GM23248 (cell line): ENCODE measurements around the gene RNF20. TPM values are rescaled to one million over a fixed set of nuclear protein-coding genes. Genes with fewer than 3 reads are reported as not detected.
"Not testable (repeated sequence)": the region's sequence is repeated elsewhere in the genome, so short reads cannot be mapped to it uniquely, and the experiment has no call there.

Experiments used
- DNase-seq: peaks from one replicate; pipeline ENCODE4 v3.0.0-alpha.2; 2015
- H2AFZ ChIP-seq: fragments of 200-600 bp; sonication (generic); 2 replicates; pipeline ENCODE4 v1.6.1; 2016; ENCODE audit warnings: antibody characterized with exemption
- H3F3A ChIP-seq: fragments of 200-600 bp; sonication (generic); 2 replicates; pipeline ENCODE4 v1.6.1; 2016; ENCODE audit warnings: mild to moderate bottlenecking, antibody characterized with exemption, mixed run types; ENCODE audit not compliant: insufficient read depth
- H3K27ac ChIP-seq: fragments of 200-600 bp; sonication (generic); 2 replicates; pipeline ENCODE4 v1.5.1; 2016; ENCODE audit warnings: mild to moderate bottlenecking
- H3K27me3 ChIP-seq: fragments of 200-600 bp; sonication (generic); replicated peaks from 2 replicates; pipeline ENCODE4 v1.6.1; 2016; ENCODE audit warnings: mild to moderate bottlenecking; ENCODE audit not compliant: insufficient read depth
- H3K36me3 ChIP-seq: fragments of 200-600 bp; sonication (generic); 2 replicates; pipeline ENCODE4 v1.6.1; 2016; ENCODE audit warnings: low read depth, mild to moderate bottlenecking
- H3K4me1 ChIP-seq: fragments of 200-600 bp; sonication (generic); 2 replicates; pipeline ENCODE4 v1.6.1; 2016; ENCODE audit warnings: mild to moderate bottlenecking; ENCODE audit not compliant: insufficient read depth
- H3K4me2 ChIP-seq: fragments of 200-600 bp; sonication (generic); one replicate; pipeline ENCODE4 v1.6.1; 2016; ENCODE audit warnings: mild to moderate bottlenecking; ENCODE audit not compliant: unreplicated experiment
- H3K4me3 ChIP-seq: fragments of 200-600 bp; sonication (generic); 2 replicates; pipeline ENCODE4 v1.5.1; 2016; ENCODE audit warnings: mild to moderate bottlenecking
- H3K79me2 ChIP-seq: fragments of 200-600 bp; sonication (generic); 2 replicates; pipeline ENCODE4 v1.6.1; 2016; ENCODE audit warnings: mild to moderate bottlenecking; ENCODE audit not compliant: insufficient read depth
- H3K9ac ChIP-seq: fragments of 200-600 bp; sonication (generic); 2 replicates; pipeline ENCODE4 v1.6.1; 2016; ENCODE audit warnings: mild to moderate bottlenecking
- H3K9me2 ChIP-seq: fragments of 200-600 bp; sonication (generic); 2 replicates; pipeline ENCODE4 v1.6.1; 2016; ENCODE audit warnings: mixed run types, mild to moderate bottlenecking, moderate library complexity; ENCODE audit not compliant: insufficient read depth
- H3K9me3 ChIP-seq: fragments of 200-600 bp; sonication (generic); one replicate; pipeline ENCODE4 v1.6.1; 2017; ENCODE audit warnings: low read depth
- H4K20me1 ChIP-seq: fragments of 200-600 bp; sonication (generic); 2 replicates; pipeline ENCODE4 v1.6.0; 2016; ENCODE audit not compliant: insufficient read depth
- EZH2 ChIP-seq: fragments of 200-600 bp; sonication (generic); IDR thresholded peaks from 2 replicates; pipeline ENCODE4 v1.6.1; 2018; ENCODE audit warnings: antibody characterized with exemption, mild to moderate bottlenecking; ENCODE audit not compliant: insufficient read depth, poor library complexity, severe bottlenecking
- EZH2phosphoT487 ChIP-seq: fragments of 200-600 bp; sonication (generic); IDR thresholded peaks from 2 replicates; pipeline ENCODE4 v1.6.1; 2018; ENCODE audit warnings: antibody characterized with exemption, moderate library complexity, mild to moderate bottlenecking, low read depth; ENCODE audit not compliant: insufficient read depth
- WGBS, 2 experiments: methylation state at CpG; one replicate each; pipeline ENCODE4 v1.1.6; 2015 to 2017; ENCODE audit warnings: low lambda C conversion rate in 2 of 2, low coverage in 1 of 2; ENCODE audit errors: missing lambda C conversion rate in 2 of 2; 5-methylcytosine and 5-hydroxymethylcytosine counted together
- in situ Hi-C: fragments of 300-500 bp; cut with MboI; formaldehyde crosslinking; loops from 2 replicates; pipeline ENCODE4 v1.15.0; 2020
- polyA plus RNA-seq: library from polyadenylated mRNA; unstranded; fragments of >200 nt; fragmentation: Nextera tagmentation; extraction: Ambion mirVana; gene quantifications from 2 replicates; pipeline ENCODE4 v1.2.1, GENCODE V29; 2016
- total RNA-seq: library from RNA; depleted of rRNA; stranded (reverse); fragments of >200 nt; shearing (Covaris generic); gene quantifications from 2 replicates; pipeline ENCODE4 v1.2.3, GENCODE V29; 2014

The RNF20 gene
- total and polyA plus RNA-seq, 2 experiments from 2014 or later: 26.3 to 34.3 TPM

DNA sequence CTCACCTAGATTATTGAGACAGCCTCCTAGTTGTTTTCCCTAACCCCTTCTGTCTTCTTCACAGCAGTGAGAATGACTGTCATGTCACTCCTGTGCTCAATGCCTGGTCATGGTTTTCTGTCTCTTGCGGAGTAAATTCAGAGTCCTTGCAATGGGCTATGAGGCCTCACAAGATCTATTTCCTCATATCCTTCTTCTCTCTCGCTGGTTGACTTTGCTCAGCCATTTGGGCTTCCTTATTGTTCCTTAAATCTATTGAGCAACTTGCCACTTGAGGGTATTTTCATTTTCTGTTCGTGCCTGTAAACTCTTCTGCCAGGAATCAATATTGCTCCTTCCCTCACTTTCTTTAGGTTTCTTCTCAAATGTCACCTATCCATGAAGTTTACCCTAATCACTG is 52.1 kb downstream of the RNF20 start:
- in situ Hi-C loops: no loop called here
- 29 to 36% methylated on average over 3 of the region's 3 CpGs for WGBS, 2 experiments

DNA sequence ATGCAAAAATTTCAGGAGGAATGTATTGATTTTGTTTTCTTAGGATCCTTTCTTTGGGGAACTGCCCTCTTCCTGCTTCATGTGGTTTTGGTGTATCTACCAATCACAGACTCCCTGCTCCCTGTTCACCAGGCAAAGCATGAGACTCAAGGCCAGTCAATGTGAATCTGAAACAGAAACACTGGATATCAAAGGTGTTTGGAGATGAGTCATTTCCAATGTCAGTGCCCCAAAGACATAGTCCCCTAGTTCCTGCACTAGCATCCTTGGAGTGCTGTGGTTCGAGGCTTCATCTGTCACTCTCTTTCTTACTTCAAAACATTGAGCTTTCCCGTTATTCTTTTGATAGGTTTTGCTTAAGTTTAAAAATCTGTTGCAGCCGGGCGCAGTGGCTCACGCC is 53.0 kb downstream of the RNF20 start:
- H3K4me3 ChIP-seq: no peak overlapping the region
- H4K20me1 ChIP-seq: no peaks in the 10 kb centered on the region
- peaks cover 10% of the 10 kb centered on the region for H3K4me1 ChIP-seq
- H3K79me2 ChIP-seq: no peaks in the 10 kb centered on the region
- H3K27ac ChIP-seq: no peak overlapping the region
- H3K9ac ChIP-seq: no peak overlapping the region
- in situ Hi-C loops: no loop called here
- H3K27me3 ChIP-seq: no peaks in the 10 kb centered on the region
- H3K9me3 ChIP-seq: no peaks in the 10 kb centered on the region
- H3K36me3 ChIP-seq: no peaks in the 10 kb centered on the region
- no peak overlapping the region for H2AFZ ChIP-seq
- peaks cover 15% of the 10 kb centered on the region for H3F3A ChIP-seq
- no peak overlapping the region for H3K4me2 ChIP-seq
- no peaks in the 10 kb centered on the region; the same call in 1 of the 2 replicates for H3K9me2 ChIP-seq
- TF ChIP-seq EZH2 (no peak), EZH2phosphoT487 (no peak)
- 76 to 79% methylated on average over 5 of the region's 5 CpGs for WGBS, 2 experiments
- no peak for DNase-seq

More for the DNA sequence above, 52.1 kb downstream of the RNF20 start:
- Histone ChIP-seq H3K27ac (no peak overlapping the region), H3K4me2 (no peak overlapping the region), H3K36me3 (no peaks in the 10 kb centered on the region), H3K4me3 (no peak overlapping the region), H2AFZ (no peak overlapping the region), H3K9me3 (no peaks in the 10 kb centered on the region), H3K27me3 (no peaks in the 10 kb centered on the region), H3F3A (peaks cover 16% of the 10 kb centered on the region), H3K79me2 (no peaks in the 10 kb centered on the region), H3K9ac (no peak overlapping the region), H3K4me1 (peaks cover 10% of the 10 kb centered on the region), H4K20me1 (no peaks in the 10 kb centered on the region), H3K9me2 (no peaks in the 10 kb centered on the region)
- TF ChIP-seq EZH2 (no peak), EZH2phosphoT487 (no peak)
- DNase-seq: no peak

- DNase-seq: peak; percentile 43
- 77 to 81% methylated on average over 4 of the region's 4 CpGs for WGBS, 2 experiments
These were observed 53.8 kb downstream of the RNF20 start for GRCh38 chr9:101587332-101588043.

DNA sequence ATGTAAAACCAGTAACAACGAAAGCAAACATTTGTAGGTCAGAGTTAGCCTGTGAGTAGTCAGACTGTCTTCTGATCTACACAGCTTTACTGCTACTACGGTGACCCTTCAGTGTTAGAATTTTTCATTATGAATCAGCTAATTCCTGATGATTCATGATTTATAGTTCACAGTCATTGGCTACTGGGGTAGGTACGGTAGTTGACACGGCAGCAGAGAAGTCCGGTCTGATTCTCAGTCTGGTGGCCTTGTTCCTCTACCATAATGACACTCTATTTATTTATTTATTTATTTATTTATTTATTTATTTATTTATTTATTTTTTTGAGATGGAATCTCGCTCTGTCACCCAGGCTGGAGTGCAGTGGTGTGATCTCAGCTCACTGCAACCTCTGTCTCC is 56.4 kb downstream of the RNF20 start:
- DNase-seq: peak; percentile 68
- H3K4me1 ChIP-seq, H3K4me2 ChIP-seq, H3K9me2 ChIP-seq, H3K9ac ChIP-seq, H3K27me3 ChIP-seq, H3K9me3 ChIP-seq, H3K4me3 ChIP-seq, in situ Hi-C loops, H3F3A ChIP-seq, H4K20me1 ChIP-seq, H3K79me2 ChIP-seq, H3K36me3 ChIP-seq, H2AFZ ChIP-seq: not testable (repeated sequence)
- 45 to 59% methylated on average over 5 to 6 of the region's 6 CpGs for WGBS, 2 experiments
- peak overlapping the region; percentile 19; the same call in 1 of the 2 replicates for H3K27ac ChIP-seq

More at GRCh38 chr9:101587332-101588043, 53.8 kb downstream of the RNF20 start:
- no peak overlapping the region for H3K9ac ChIP-seq
- no peak overlapping the region for H3K27ac ChIP-seq
- TF ChIP-seq EZH2: no peak
- TF ChIP-seq EZH2phosphoT487: no peak
- peaks cover 5% of the 10 kb centered on the region for H3K4me1 ChIP-seq
- H3K4me3 ChIP-seq: no peak overlapping the region
- no peaks in the 10 kb centered on the region for H4K20me1 ChIP-seq
- H3K79me2 ChIP-seq: no peaks in the 10 kb centered on the region
- H3K9me2 ChIP-seq: no peaks in the 10 kb centered on the region; the same call in 1 of the 2 replicates
- in situ Hi-C loops: no loop called here
- peaks cover 7% of the 10 kb centered on the region for H3F3A ChIP-seq
- no peaks in the 10 kb centered on the region for H3K9me3 ChIP-seq
- H3K36me3 ChIP-seq: no peaks in the 10 kb centered on the region
- no peak overlapping the region for H2AFZ ChIP-seq
- H3K4me2 ChIP-seq: no peak overlapping the region
- no peaks in the 10 kb centered on the region for H3K27me3 ChIP-seq
